HepG2 (cell line): ENCODE measurements around the gene SNIP1. TPM values are rescaled to one million over a fixed set of nuclear protein-coding genes. Genes with fewer than 3 reads are reported as not detected.

Source experiments
- ATF5 ChIP-seq: sonication (generic); formaldehyde crosslinking; IDR thresholded peaks from 2 replicates; pipeline ENCODE4 v1.4.0; 2020; ENCODE audit warnings: mild to moderate bottlenecking, low read depth, missing genetic modification reagents
- CENPBD1 ChIP-seq: sonication (generic); formaldehyde crosslinking; IDR thresholded peaks from 2 replicates; pipeline ENCODE4 v1.8.0; 2022; ENCODE audit warnings: missing genetic modification reagents, low read depth, mild to moderate bottlenecking, borderline replicate concordance
- GATAD1 ChIP-seq: IDR thresholded peaks from 2 replicates; pipeline ENCODE4 v1.6.1; 2016; ENCODE audit warnings: missing genetic modification reagents, missing compliant biosample characterization
- KDM5B ChIP-seq: sonication (generic); formaldehyde crosslinking; IDR thresholded peaks from 2 replicates; pipeline ENCODE4 v1.4.0; 2020; ENCODE audit warnings: missing genetic modification reagents, mild to moderate bottlenecking, borderline replicate concordance
- KMT2A ChIP-seq: sonication (generic); formaldehyde crosslinking; IDR thresholded peaks from 2 replicates; pipeline ENCODE4 v1.4.0; 2020; ENCODE audit warnings: missing genetic modification reagents
- MED13 ChIP-seq: sonication (generic); formaldehyde crosslinking; IDR thresholded peaks from 2 replicates; pipeline ENCODE4 v1.5.0; 2020; ENCODE audit warnings: missing genetic modification reagents
- MNT ChIP-seq: fragments of 450-650 bp; IDR thresholded peaks from 2 replicates; pipeline ENCODE4 v1.6.1; 2016
- NRL ChIP-seq: sonication (generic); formaldehyde crosslinking; IDR thresholded peaks from 2 replicates; pipeline ENCODE4 v1.5.0; 2020; ENCODE audit warnings: missing genetic modification reagents, mild to moderate bottlenecking, moderate library complexity, borderline replicate concordance
- POGZ ChIP-seq: sonication (generic); formaldehyde crosslinking; IDR thresholded peaks from 2 replicates; pipeline ENCODE4 v1.4.0; 2020; ENCODE audit warnings: mild to moderate bottlenecking, missing genetic modification reagents
- RAD51 ChIP-seq: fragments of 450-650 bp; IDR thresholded peaks from 2 replicates; pipeline ENCODE4 v1.6.1; 2016; ENCODE audit warnings: borderline replicate concordance
- RBM39 ChIP-seq: fragments of 200-400 bp; formaldehyde crosslinking; IDR thresholded peaks from one replicate; pipeline ENCODE4 v1.6.1; 2018; ENCODE audit warnings: antibody characterized with exemption, mild to moderate bottlenecking, low read depth, low read length; ENCODE audit not compliant: poor library complexity, severe bottlenecking
- SAP130 ChIP-seq: IDR thresholded peaks from 2 replicates; pipeline ENCODE4 v1.6.1; 2016; ENCODE audit warnings: low read depth
- SATB2 ChIP-seq: sonication (generic); formaldehyde crosslinking; IDR thresholded peaks from 2 replicates; pipeline ENCODE4 v1.5.0; 2020; ENCODE audit warnings: missing genetic modification reagents
- TOE1 ChIP-seq: sonication (generic); formaldehyde crosslinking; IDR thresholded peaks from 2 replicates; pipeline ENCODE4 v1.4.0; 2020; ENCODE audit warnings: mild to moderate bottlenecking, missing genetic modification reagents
- ZFAT ChIP-seq: sonication (generic); formaldehyde crosslinking; conservative IDR thresholded peaks from 2 replicates; pipeline ENCODE4 v1.8.1; 2023; ENCODE audit warnings: missing genetic modification reagents, inconsistent platforms
- polyA plus RNA-seq, 8 experiments: library from polyadenylated mRNA; depleted of rRNA in 3 of 8; stranded (reverse) in 7 of 8; unstranded in 1 of 8; fragments of >200 nt; fragmentation: Illumina TruSeq in 4 of 8; extraction: Trizol in 4 of 8; gene quantifications; 2 replicates each; pipeline versions ENCODE4 v1.2.1 to v1.2.3, GENCODE V29; 2011 to 2016; ENCODE audit warnings: low read depth in 4 of 8, missing spikeins in 1 of 8, mixed read lengths in 1 of 8; ENCODE audit not compliant: insufficient read depth in 1 of 8
- total RNA-seq, 5 experiments: library from RNA; depleted of rRNA; stranded (reverse); fragments of >200 nt; fragmentation: Illumina TruSeq; extraction: Trizol; gene quantifications; 2 replicates each; pipeline ENCODE4 v1.2.3, GENCODE V29; 2016; ENCODE audit warnings: low read depth in 1 of 5
- TF ChIP-seq, protein P1 (sequence below): IDR thresholded peaks from 2 replicates; pipeline ENCODE4 v1.6.1; 2016; ENCODE audit warnings: low read depth, borderline replicate concordance
- TF ChIP-seq, protein P2 (sequence below), 2 experiments: fragments of 450-650 bp in 1 of 2; sonication (generic) in 1 of 2; formaldehyde crosslinking; IDR thresholded peaks; 2 replicates each; pipeline versions ENCODE4 v1.5.0 to v1.8.0; 2020 to 2022; ENCODE audit warnings: mild to moderate bottlenecking in 1 of 2, missing genetic modification reagents in 1 of 2
- TF ChIP-seq, protein P3 (sequence below): sonication (generic); formaldehyde crosslinking; IDR thresholded peaks from 2 replicates; pipeline ENCODE4 v1.8.0; 2023; ENCODE audit warnings: mild to moderate bottlenecking, missing genetic modification reagents
- TF ChIP-seq, protein P4 (sequence below): sonication (generic); formaldehyde crosslinking; conservative IDR thresholded peaks from 2 replicates; pipeline ENCODE4 v1.4.0; 2020; ENCODE audit warnings: missing genetic modification reagents
- TF ChIP-seq, protein P5 (sequence below): sonication (generic); formaldehyde crosslinking; IDR thresholded peaks from 2 replicates; pipeline ENCODE4 v1.5.0; 2020; ENCODE audit warnings: mild to moderate bottlenecking, low read depth, missing genetic modification reagents, borderline replicate concordance

Gene SNIP1
- total and polyA plus RNA-seq, 2 of the 13 experiments (the other 11 are each of a cell fraction or from before 2014, with no cell fraction given) = 5.5 to 11.2 TPM

- TF ChIP-seq, protein P1, sequence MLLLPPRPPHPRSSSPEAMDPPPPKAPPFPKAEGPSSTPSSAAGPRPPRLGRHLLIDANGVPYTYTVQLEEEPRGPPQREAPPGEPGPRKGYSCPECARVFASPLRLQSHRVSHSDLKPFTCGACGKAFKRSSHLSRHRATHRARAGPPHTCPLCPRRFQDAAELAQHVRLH (CRISPR knock-in tag) = no peak
- TF ChIP-seq CENPBD1 (CRISPR knock-in tag) (no peak), NRL (CRISPR knock-in tag) (0 out of 2 replicates have a peak, but pooled peaks have one; percentile 52), GATAD1 (CRISPR knock-in tag) (peak; percentile 94), SAP130 (CRISPR knock-in tag) (peak; percentile 98), RBM39 (no peak), KMT2A (CRISPR knock-in tag) (no peak; the same call in none of the 2 replicates), RAD51 (peak; percentile 67; the same call in 1 of the 2 replicates), ATF5 (no peak), SATB2 (no peak), TOE1 (CRISPR knock-in tag) (no peak), MNT (peak; percentile 90), KDM5B (CRISPR knock-in tag) (peak; percentile 94; the same call in 1 of the 2 replicates), ZFAT (CRISPR knock-in tag) (no peak), POGZ (CRISPR knock-in tag) (peak; percentile 81), MED13 (CRISPR knock-in tag) (no peak)
- TF ChIP-seq, protein P2, sequence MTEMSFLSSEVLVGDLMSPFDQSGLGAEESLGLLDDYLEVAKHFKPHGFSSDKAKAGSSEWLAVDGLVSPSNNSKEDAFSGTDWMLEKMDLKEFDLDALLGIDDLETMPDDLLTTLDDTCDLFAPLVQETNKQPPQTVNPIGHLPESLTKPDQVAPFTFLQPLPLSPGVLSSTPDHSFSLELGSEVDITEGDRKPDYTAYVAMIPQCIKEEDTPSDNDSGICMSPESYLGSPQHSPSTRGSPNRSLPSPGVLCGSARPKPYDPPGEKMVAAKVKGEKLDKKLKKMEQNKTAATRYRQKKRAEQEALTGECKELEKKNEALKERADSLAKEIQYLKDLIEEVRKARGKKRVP (CRISPR knock-in tag; IDR thresholded peaks at IDR 0.05) = no peak
- TF ChIP-seq, protein P3, sequence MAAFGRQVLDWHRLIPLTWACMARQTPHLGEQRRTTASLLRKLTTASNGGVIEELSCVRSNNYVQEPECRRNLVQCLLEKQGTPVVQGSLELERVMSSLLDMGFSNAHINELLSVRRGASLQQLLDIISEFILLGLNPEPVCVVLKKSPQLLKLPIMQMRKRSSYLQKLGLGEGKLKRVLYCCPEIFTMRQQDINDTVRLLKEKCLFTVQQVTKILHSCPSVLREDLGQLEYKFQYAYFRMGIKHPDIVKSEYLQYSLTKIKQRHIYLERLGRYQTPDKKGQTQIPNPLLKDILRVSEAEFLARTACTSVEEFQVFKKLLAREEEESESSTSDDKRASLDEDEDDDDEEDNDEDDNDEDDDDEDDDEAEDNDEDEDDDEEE (CRISPR knock-in tag) = no peak
- TF ChIP-seq, protein P4, sequence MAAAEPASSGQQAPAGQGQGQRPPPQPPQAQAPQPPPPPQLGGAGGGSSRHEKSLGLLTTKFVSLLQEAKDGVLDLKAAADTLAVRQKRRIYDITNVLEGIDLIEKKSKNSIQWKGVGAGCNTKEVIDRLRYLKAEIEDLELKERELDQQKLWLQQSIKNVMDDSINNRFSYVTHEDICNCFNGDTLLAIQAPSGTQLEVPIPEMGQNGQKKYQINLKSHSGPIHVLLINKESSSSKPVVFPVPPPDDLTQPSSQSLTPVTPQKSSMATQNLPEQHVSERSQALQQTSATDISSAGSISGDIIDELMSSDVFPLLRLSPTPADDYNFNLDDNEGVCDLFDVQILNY (CRISPR knock-in tag) = peak; percentile 43; the same call in 1 of the 2 replicates
- TF ChIP-seq, protein P5, sequence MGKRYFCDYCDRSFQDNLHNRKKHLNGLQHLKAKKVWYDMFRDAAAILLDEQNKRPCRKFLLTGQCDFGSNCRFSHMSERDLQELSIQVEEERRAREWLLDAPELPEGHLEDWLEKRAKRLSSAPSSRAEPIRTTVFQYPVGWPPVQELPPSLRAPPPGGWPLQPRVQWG (CRISPR knock-in tag) = no peak
Observed at GRCh38 chr1:37595440-37596181, 41.5 kb upstream of the SNIP1 start, which contains the start of gene GNL2 (continued).
